Vagina (tissue), 2 donors: Measurements from ENCODE around the gene MACROD2. TPM values are rescaled to one million over a fixed set of nuclear protein-coding genes. Genes with fewer than 3 reads are reported as not detected.

Source experiments
- DNase-seq, 2 donors: peaks; one replicate each; pipeline ENCODE4 v3.0.0-alpha.2; 2017; ENCODE audit errors: extremely low spot score in 2 of 2
- H3K27ac ChIP-seq: fragments of 200-600 bp; sonication (generic); one replicate; pipeline ENCODE4 v1.5.1; 2019
- H3K27me3 ChIP-seq: fragments of 200-600 bp; sonication (generic); one replicate; pipeline ENCODE4 v1.5.1; 2019
- H3K36me3 ChIP-seq, 2 donors: fragments of 200-600 bp; sonication (generic); one replicate each; pipeline ENCODE4 v1.5.1; 2017 to 2019
- H3K4me1 ChIP-seq: fragments of 200-600 bp; sonication (generic); one replicate; pipeline ENCODE4 v1.5.1; 2019
- H3K4me3 ChIP-seq, 2 donors: fragments of 200-600 bp; sonication (generic); 1 replicate in 1 of 2; 2 replicates in 1 of 2; pipeline ENCODE4 v1.5.1; 2016 to 2019
- H3K9me3 ChIP-seq: fragments of 200-600 bp; sonication (generic); one replicate; pipeline ENCODE4 v1.5.1; 2019
- CTCF ChIP-seq, 3 experiments: fragments of 450-650 bp in 2 of 3; fragments of 200-600 bp in 1 of 3; sonication (generic) in 1 of 3; IDR thresholded peaks; one replicate each; pipeline ENCODE4 v1.5.1; 2017 to 2019; ENCODE audit warnings: antibody characterized with exemption in 3 of 3, mild to moderate bottlenecking in 2 of 3, moderate library complexity in 2 of 3
- POLR2A ChIP-seq, 2 donors: fragments of 450-650 bp; IDR thresholded peaks; one replicate each; pipeline ENCODE4 v1.6.1; 2017; ENCODE audit warnings: antibody characterized with exemption in 2 of 2, mild to moderate bottlenecking in 2 of 2, moderate library complexity in 2 of 2
- POLR2AphosphoS5 ChIP-seq, 2 donors: sonication (generic); formaldehyde crosslinking; IDR thresholded peaks; one replicate each; pipeline ENCODE4 v1.9.0; 2017; ENCODE audit warnings: antibody characterized with exemption in 2 of 2, mild to moderate bottlenecking in 2 of 2, low read depth in 1 of 2; ENCODE audit not compliant: insufficient read depth in 1 of 2
- intact Hi-C: fragments of 100-400 bp; cut with DNase I; formaldehyde crosslinking; loops from one replicate; pipeline ENCODE4 v1.15.1; 2023
- total RNA-seq: library from RNA; depleted of rRNA; stranded (reverse); fragments of >200 nt; gene quantifications from one replicate; pipeline ENCODE4 v1.2.3, GENCODE V29; 2016

Gene MACROD2
- total RNA-seq, 1 donor from 2014 or later: 12.5 TPM

- H3K27ac ChIP-seq: no peak overlapping the region
- no peak overlapping the region for H3K4me3 ChIP-seq
- intact Hi-C loops: no loop called here
- no peak for DNase-seq
- H3K4me1 ChIP-seq: no peaks in the 10 kb centered on the region
- no peaks in the 10 kb centered on the region for H3K9me3 ChIP-seq
- H3K27me3 ChIP-seq: no peaks in the 10 kb centered on the region
- no peaks in the 10 kb centered on the region for H3K36me3 ChIP-seq
- TF ChIP-seq POLR2A (IDR thresholded peaks at IDR 0.05) (no peak), POLR2AphosphoS5 (IDR thresholded peaks at IDR 0.05; ENCODE audit: insufficient read depth in 1 of 2, low read depth in 1 of 2) (no peak), CTCF (IDR thresholded peaks at IDR 0.05) (no peak)
Observed at GRCh38 chr20:15020845-15021244, 1025.5 kb downstream of the MACROD2 start.

GRCh38 chr20:15022921-15023320 lies 1027.6 kb downstream of the MACROD2 start:
- Histone ChIP-seq H3K36me3 (no peaks in the 10 kb centered on the region), H3K27ac (no peak overlapping the region), H3K27me3 (no peaks in the 10 kb centered on the region), H3K4me3 (no peak overlapping the region), H3K4me1 (no peaks in the 10 kb centered on the region), H3K9me3 (no peaks in the 10 kb centered on the region)
- DNase-seq: no peak
- intact Hi-C loops: no loop called here
- TF ChIP-seq POLR2A (IDR thresholded peaks at IDR 0.05) (no peak), CTCF (IDR thresholded peaks at IDR 0.05) (no peak), POLR2AphosphoS5 (IDR thresholded peaks at IDR 0.05; ENCODE audit: insufficient read depth in 1 of 2, low read depth in 1 of 2) (no peak)

GRCh38 chr20:15026759-15027158 lies 1031.4 kb downstream of the MACROD2 start:
- Histone ChIP-seq H3K9me3 (no peaks in the 10 kb centered on the region), H3K4me1 (no peaks in the 10 kb centered on the region), H3K27ac (no peak overlapping the region), H3K36me3 (no peaks in the 10 kb centered on the region), H3K27me3 (no peaks in the 10 kb centered on the region), H3K4me3 (no peak overlapping the region)
- intact Hi-C loops: no loop called here
- DNase-seq: no peak
- TF ChIP-seq POLR2A (IDR thresholded peaks at IDR 0.05): no peak
- no peak for TF ChIP-seq CTCF (IDR thresholded peaks at IDR 0.05)
- no peak for TF ChIP-seq POLR2AphosphoS5 (IDR thresholded peaks at IDR 0.05; ENCODE audit: insufficient read depth in 1 of 2, low read depth in 1 of 2)

- DNase-seq: no peak
- TF ChIP-seq POLR2A (IDR thresholded peaks at IDR 0.05) (no peak), CTCF (IDR thresholded peaks at IDR 0.05) (no peak)
- intact Hi-C loops: no loop called here
- no peaks in the 10 kb centered on the region for H3K27me3 ChIP-seq
- no peaks in the 10 kb centered on the region for H3K9me3 ChIP-seq
- no peak overlapping the region for H3K4me3 ChIP-seq
- no peaks in the 10 kb centered on the region for H3K36me3 ChIP-seq
- H3K27ac ChIP-seq: no peak overlapping the region
- H3K4me1 ChIP-seq: no peaks in the 10 kb centered on the region
Observed at GRCh38 chr20:15030826-15031225, 1035.5 kb downstream of the MACROD2 start.

GRCh38 chr20:15031546-15032351 lies 1036.4 kb downstream of the MACROD2 start:
- H3K27me3 ChIP-seq: no peaks in the 10 kb centered on the region
- DNase-seq: no peak
- H3K4me1 ChIP-seq: no peaks in the 10 kb centered on the region
- H3K27ac ChIP-seq: no peak overlapping the region
- intact Hi-C loops: no loop called here
- no peaks in the 10 kb centered on the region for H3K36me3 ChIP-seq
- no peak for TF ChIP-seq POLR2AphosphoS5 (IDR thresholded peaks at IDR 0.05; ENCODE audit: insufficient read depth in 1 of 2, low read depth in 1 of 2)
- TF ChIP-seq CTCF (IDR thresholded peaks at IDR 0.05): no peak
- no peak for TF ChIP-seq POLR2A (IDR thresholded peaks at IDR 0.05)
- H3K9me3 ChIP-seq: no peaks in the 10 kb centered on the region
- no peak overlapping the region for H3K4me3 ChIP-seq
